ENCODE measurements around the gene LDLRAD3.

GRCh38 chr11:36139767-36140166, 195.9 kb downstream of the LDLRAD3 start:
- TF ChIP-seq EZH2 (IDR thresholded peaks at IDR 0.05; ENCODE audit: insufficient read depth, low read length) (no peak), CTCF (IDR thresholded peaks at IDR 0.05; ENCODE audit: insufficient read depth, low read depth, low read length) (no peak)
